AML-193 (cell line): ENCODE results near the gene MAD1L1.

Experiments
- DNase-seq, 2 experiments: peaks; one replicate each; lab custom pipeline; 2025; lab: John Stamatoyannopoulos, UW

MAD1L1 gene

GRCh38 chr7:1897076-1897860, 335.5 kb downstream of the MAD1L1 start:
- DNase-seq: no peak

- no peak for DNase-seq
Observed at GRCh38 chr7:1895664-1896515, 336.9 kb downstream of the MAD1L1 start.

GRCh38 chr7:1894906-1895663, 337.7 kb downstream of the MAD1L1 start:
- DNase-seq: no peak

GRCh38 chr7:1894313-1894900, 338.3 kb downstream of the MAD1L1 start:
- no peak for DNase-seq

- DNase-seq: no peak
Observed at GRCh38 chr7:1893451-1893850, 339.3 kb downstream of the MAD1L1 start.

GRCh38 chr7:1893036-1893435, 339.7 kb downstream of the MAD1L1 start:
- no peak for DNase-seq

DNA sequence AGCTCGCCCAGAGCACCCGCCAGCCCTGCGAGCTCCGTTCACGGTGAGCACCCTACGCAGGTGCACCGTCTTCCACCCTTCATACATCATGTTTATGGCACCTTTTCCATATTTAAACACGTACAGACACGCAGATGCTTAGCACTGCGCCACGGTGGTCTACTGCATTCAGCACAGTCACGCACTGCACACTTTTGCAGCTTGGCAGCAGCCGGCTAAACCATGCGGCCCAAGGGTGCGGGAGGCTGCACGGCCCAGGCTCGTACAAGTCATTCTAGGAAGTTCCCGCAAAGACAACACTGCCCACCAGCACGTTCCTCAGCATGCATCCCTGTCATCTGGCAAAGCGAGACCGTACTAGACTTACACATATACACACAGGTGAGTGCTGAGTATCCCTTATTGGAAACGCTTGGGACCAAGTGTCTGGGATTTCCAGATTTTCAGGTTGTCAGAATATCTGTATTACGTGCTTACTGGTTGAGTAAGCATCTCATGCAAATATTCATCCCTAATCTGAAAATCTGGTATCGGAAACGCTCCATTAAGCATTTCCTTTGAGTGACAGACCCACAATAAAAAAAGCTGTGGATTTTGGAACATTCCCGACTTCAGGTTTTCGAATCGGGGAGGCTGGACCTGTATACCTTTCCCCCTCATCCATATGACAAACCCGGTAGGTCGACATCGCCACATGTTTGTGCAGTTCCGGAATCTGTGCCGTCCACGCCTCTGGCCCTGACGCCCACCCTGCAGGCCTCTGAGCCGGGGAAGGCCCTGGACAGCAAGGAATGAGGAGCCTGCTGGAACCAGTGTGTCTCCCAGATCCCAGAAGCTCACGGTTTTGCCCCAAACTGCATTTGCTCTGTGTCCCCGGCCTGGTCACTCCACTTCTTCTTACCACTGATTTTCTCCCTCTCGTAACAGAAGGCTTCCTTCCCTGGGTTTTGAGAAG, 340.5 kb downstream of the MAD1L1 start:
- no peak for DNase-seq

- no peak for DNase-seq
Observed at GRCh38 chr7:1890289-1891235, 342.2 kb downstream of the MAD1L1 start.

- no peak for DNase-seq
Observed at GRCh38 chr7:1889556-1890181, 343.1 kb downstream of the MAD1L1 start.

DNA sequence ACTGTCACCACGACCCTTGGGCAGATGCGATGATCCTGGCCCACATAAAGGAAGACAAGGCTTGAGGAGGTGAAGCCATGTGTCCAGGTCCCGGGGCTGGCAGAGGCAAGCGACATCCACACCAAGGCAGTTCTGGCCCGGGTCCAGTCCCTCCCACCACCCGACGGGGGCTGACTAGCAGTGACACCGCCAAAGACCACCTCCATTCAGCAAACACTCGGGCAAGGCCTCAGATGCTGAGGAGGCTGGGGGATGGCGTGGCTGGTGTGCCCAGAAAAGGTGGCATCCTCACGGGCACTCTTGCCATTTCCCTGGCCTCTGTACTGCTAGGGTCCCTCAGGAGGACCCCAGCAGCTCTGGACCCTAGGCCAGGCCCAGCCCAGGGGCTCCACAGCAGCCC, 343.7 kb downstream of the MAD1L1 start:
- no peak for DNase-seq

DNA sequence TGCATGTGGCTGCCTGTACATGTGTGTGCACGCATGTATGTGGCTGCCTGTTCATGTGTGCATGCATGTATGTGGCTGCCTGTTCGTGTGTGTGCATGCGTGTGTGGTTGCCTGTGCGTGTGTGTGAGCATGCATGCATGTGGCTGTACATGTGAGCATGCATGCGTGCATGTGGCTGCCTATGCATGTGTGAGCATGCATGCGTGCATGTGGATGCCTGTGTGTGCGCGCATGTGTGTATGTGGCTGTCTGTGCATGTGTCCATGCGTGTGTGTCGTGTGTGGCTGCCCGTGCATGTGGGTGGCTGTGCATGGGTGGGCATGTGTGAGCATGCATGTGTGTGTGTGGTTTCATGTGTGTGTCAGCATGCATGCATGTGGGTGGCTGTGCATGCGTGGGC, 344.3 kb downstream of the MAD1L1 start:
- DNase-seq: no peak

DNA sequence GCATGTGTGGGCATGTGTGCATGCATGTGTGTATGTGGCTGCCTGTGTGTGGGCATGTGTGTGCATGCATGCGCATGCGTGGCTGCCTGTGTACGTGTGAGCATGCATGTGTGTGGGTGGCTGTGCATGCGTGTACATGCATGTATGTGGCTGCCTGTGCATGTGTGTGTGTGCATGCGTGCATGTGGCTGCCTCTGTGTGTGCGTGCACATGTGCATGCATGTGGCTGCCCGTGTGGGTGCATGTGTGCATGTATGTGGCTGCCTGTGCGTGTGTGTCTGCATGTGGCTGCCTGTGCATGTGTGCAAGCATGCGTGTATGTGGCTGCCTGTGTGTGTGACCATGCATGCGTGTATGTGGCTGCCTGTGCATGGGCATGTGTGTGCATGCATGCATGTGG, 345.5 kb downstream of the MAD1L1 start:
- no peak for DNase-seq

DNA sequence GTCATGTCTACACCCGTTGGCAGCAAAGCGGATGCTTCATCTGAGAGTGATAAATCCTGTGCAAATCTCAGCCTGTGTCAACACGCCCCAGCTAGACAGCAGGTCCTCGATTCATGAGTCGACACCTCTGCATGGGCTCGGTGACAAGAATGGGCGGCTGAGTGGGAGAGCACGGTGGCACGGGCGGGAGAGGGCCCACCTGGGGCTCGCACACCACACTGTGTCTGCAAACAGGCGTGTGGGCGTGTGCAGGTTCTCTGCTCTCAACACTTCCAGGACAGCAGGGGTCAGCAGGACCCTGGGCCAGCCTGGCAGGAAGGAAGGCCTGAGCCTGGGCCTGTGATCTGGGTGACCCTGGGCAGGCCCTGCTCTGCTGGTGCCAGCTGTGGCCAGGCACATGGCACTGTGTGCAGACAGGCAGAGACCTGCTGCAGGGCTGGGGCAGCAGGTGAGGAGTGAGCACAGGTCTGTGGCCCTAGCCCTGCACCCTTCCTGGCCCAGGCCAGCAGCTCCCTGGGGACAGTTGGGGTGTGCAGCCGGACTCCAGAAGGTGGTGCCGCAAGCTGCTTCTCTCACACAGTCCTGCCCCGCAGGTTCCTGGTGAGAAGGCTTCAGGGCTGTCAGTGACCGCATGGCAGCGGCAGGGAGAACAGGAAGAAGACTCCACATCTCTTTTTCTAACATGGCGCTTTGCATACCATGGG, 346.2 kb downstream of the MAD1L1 start:
- DNase-seq: no peak

DNA sequence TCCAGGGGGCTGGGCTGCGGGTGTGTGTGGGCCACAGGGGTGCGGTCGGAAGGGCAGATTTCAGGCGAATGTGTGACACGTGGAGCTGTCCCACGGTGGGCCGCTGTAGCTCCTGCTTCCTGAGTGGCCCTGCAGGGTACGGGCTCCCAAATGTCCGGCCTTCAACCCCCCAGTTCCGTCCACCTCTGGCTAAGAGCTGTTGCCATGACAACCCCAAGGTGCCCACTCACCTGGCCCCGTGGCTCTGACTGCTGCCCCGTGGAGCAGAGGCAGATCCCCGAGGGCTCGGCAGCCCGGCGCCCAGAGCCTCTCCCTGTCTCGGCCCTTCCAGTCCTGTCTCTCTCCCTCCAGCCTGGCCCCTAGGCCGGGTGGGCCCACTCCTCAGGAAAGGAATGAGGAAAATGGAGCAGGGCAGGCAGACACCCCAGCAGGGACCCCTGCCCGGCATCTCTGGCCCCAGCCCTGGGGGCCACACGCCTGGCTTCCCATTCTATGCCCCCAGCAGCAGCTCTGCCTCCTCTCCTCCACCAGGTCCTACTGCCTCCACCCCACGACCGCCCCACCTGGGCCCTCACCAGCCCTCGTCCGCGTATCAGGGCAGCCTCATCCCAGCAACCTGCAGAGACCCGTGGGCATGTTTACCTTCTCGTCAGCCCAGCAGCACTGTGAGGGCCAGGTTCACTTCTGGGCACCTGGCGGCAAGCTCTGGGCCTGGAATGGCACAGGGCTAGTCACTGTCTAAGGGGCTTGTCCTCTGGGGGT, 347.1 kb downstream of the MAD1L1 start:
- DNase-seq: no peak

GRCh38 chr7:1884583-1885350, 348.0 kb downstream of the MAD1L1 start:
- no peak for DNase-seq

- DNase-seq: no peak
Observed at GRCh38 chr7:1883834-1884582, 348.7 kb downstream of the MAD1L1 start.
